Measurements from ENCODE around the gene FILIP1.

GRCh38 chr6:75497994-75498393 is 4.4 kb upstream of the FILIP1 start:
- no peak for TF ChIP-seq POLR2A (IDR thresholded peaks at IDR 0.05; ENCODE audit: control extremely low read depth in 1 of 2, low read depth in 2 of 2, low read length in 2 of 2)
- no peak for TF ChIP-seq SP1 (IDR thresholded peaks at IDR 0.05; ENCODE audit: low read depth, low read length)

Measured in H1 (cell line).